HG03095 (cell line): ENCODE results near the gene AHCYL2.
"Not testable (repeated sequence)": the region's sequence is repeated elsewhere in the genome, so short reads cannot be mapped to it uniquely, and the experiment has no call there.

Source experiments
- ATAC-seq: cut with Tn5 transposase; IDR thresholded peaks from one replicate; pipeline ENCODE4 v1.9.1; 2021; ENCODE audit warnings: moderate library complexity; ENCODE audit not compliant: unreplicated experiment

Gene AHCYL2

DNA sequence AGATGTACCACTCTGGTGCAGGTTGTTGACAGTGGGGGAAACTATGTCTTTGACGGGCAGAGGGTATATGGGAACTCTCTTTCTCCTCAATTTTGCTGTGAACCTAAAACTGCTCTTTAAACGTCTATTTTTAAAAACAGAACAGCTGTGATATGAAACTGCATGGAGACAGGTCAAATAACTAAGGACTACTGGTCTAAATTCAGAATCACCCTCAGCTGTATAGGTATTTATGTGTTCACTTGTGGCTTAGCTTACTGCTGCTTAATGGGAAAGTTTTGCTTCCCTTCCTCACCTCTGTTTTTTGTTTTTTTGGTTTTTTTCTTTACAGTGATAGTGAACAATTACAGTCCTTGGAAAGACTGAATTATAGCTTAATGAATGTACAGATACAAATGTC lies 122.5 kb downstream of the AHCYL2 start:
- ATAC-seq: no peak

GRCh38 chr7:129348023-129348740 lies 123.4 kb downstream of the AHCYL2 start:
- no peak for ATAC-seq

DNA sequence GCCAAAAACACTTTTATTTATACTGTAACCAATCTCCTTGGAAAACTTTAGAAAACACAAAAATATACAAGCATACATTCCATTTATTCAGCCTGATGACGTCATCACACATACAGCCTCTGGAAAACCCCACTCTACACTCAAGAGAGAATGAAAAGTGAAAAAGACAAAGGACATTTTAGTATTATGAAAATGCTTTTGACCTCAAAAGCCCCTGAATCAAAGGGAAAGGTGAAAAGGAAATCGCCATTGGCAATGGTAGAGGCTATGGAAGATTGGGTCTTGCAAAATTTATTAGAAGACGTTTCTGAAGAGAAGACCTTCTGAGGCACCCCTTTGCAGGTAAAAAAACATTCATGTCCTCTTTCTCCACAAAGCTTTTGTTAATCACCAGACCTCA lies 126.5 kb downstream of the AHCYL2 start:
- no peak for ATAC-seq

DNA sequence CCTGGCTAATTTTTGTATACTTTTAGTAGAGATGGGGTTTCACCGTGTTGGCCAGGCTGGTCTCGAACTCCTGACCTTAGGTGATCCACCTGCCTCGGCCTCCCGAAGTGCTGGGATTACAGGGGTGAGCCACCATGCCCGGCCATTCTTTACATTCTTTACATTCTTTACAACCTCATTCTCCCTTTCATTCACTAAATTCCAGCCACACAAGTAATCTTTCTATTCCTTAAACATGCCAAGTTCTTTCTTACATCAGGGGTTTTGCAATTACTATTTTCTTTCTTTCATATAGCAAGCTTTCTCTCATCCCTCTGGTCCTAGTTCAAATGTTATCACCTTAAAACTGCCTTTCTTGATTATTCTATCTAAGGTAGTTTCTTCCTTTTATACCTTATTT lies 128.3 kb downstream of the AHCYL2 start:
- not testable (repeated sequence) for ATAC-seq

GRCh38 chr7:129354428-129355157 lies 129.8 kb downstream of the AHCYL2 start:
- ATAC-seq: no peak

DNA sequence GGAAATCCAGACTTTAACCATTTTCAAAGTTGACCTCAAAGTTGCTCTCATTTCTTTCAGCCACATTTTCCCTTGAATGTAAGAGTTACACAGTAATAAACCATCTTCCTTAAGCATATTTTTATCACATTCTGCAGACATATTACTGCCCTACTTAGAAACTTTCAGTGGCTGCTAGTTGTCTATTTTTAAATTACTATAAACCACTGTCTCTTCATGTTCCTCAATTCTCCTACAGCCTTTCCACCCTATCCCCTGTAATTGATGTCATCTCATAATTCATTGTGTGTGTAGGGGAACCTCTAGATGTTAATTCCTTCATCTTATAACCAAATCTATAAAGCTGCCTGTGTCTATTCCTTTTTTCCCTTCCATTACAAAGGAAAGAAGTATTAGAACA lies 131.3 kb downstream of the AHCYL2 start:
- ATAC-seq: no peak

DNA sequence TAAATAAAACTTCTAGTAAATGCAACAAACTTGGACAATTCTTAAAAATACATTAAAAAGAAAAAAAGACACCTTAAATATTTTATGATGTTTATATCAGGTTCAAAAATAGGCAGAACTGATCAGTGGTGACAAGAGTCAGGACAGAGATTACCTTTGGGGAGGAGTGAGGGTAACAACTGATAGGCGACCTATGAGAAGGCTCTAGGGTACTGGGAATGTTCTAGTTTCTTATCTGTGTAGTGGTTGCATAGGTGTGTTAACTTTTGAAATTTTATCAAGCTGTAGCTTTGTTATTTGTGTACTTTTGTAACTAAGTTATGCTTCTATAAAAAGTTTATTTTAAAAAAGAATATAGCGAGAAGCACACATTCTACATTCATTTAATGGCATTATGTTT lies 134.3 kb downstream of the AHCYL2 start:
- ATAC-seq: no peak

DNA sequence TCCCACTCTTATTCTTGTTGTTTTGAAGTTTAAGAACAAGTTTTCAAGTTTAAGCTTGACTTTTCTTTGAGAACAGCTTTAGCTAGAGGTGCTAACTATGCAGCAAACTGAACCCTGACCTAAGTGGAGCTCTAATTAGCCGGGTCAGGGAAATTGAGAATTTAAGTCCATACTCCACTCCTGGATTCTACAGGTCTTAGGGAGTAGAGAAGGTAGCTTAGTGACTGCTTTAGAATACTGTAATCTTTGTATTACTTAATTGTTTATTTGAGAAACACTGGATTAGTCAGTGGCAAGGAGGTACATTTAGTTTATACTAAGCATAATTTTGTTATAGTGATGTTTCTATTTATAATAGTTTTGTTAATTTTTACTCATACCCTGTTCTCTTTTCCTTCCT lies 134.8 kb downstream of the AHCYL2 start:
- no peak for ATAC-seq

GRCh38 chr7:129361771-129362170 lies 136.9 kb downstream of the AHCYL2 start:
- no peak for ATAC-seq

GRCh38 chr7:129362496-129362895 lies 137.7 kb downstream of the AHCYL2 start:
- no peak for ATAC-seq

GRCh38 chr7:129367349-129367699 lies 142.5 kb downstream of the AHCYL2 start:
- ATAC-seq: no peak

DNA sequence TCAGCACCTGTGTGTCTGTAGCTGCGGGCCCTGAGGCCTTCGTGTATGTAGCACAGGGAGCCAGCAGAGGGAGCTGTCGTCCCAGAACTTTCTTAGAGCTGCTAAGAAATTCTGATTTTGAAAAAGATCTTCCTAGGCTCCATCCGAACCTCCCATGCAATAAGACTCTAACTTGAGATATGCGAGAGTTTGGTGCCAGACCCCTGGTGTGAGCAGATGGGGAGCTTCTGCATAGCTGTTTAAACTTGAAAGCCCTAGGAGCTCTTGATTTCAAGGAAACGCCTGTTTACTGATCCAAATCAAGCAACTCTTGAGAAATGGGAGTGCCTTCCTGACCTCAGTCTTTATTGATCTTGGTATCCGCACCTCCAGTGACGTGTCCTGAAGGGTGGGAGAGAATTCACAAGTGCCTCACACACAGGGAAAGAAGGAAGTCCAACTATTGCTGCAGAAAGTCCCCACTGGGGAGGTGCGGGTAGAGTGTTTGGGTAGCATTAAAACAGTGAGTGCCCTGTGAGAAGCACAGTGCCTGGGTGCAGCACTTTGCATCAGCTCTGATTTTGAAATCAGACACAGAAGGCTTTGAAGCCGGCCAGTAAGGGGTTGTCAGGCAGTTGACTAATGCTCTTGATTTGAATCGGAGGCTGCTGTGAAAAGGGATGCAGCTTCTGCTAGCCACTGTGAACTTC lies 143.0 kb downstream of the AHCYL2 start:
- peak; percentile 68 for ATAC-seq

GRCh38 chr7:129368389-129368986 lies 143.7 kb downstream of the AHCYL2 start:
- ATAC-seq: no peak

DNA sequence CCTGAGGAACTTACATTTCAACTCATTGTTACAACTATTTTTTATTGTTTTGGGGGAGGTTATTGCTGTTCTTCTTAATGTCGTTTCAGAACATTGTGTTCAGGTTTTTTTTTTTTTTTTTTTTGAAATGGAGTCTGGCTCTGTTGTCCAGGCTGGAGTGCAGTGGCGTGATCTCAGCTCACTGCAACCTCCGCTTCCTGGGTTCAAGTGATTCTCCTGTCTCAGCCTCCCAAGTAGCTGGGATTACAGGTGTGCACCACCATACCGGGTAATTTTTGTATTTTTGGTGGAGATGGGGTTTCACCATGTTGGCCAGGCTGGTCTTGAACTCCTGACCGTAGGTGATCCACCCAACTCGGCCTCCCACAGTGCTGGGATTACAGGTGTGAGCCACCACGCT lies 144.6 kb downstream of the AHCYL2 start:
- ATAC-seq: not testable (repeated sequence)

DNA sequence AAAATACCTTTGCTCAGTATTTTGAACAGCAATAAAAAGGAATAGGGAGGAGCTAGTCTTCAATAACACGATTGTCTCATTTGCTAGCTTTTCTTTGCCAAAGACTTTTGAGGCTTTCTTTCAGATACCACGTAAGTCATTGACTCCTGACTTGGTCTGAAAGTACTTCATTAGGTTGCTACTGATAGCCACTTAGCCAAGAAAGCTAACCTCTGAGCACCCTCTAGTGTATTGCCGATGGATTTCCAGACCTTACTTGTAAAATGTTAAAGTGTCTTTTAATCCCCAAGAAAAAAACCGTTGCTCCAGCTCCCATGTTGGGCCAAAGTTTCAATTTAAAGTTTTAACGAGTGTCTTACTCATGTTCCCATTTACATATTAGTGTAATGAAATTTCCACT lies 146.0 kb downstream of the AHCYL2 start:
- ATAC-seq: no peak

- no peak for ATAC-seq
These were observed 146.7 kb downstream of the AHCYL2 start for GRCh38 chr7:129371487-129371886.

GRCh38 chr7:129373651-129374428 lies 149.0 kb downstream of the AHCYL2 start:
- no peak for ATAC-seq

GRCh38 chr7:129375141-129375938 lies 150.5 kb downstream of the AHCYL2 start:
- no peak for ATAC-seq

DNA sequence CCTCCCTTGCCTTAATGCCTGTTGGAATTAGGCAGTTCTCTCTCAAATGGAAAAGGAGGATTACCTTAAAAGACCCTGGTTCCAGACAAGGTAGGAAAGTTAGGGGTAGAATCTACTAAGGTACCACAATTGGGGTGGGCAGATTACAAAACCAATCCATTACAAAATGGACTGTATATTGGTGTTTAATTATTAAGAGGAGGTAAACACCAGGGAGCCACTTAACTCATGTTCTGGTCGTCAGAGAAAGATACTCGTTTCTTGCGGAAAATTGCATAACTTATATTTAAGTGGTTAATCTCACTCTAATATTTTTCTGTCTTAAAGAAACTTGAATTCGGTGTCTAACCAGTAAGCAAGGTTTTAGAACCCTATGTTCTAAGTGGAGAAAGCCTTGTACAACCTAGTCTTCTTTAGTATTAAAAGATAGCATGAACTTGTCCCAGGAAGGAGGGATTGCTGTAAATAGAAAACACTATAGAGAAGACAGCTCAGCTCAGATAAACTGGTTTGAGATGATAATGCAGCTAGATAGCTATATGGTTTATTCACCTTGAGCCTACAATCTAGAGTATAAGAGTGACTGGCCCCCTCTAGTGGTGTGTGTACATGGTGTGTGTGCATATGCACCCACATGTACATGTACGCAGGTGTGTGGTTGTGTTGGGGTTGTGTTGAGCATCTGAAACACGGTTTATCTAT lies 151.4 kb downstream of the AHCYL2 start:
- no peak for ATAC-seq
